Esophagus muscularis mucosa (tissue), 4 donors: ENCODE data around the gene CEBPE. TPM values are rescaled to one million over a fixed set of nuclear protein-coding genes. Genes with fewer than 3 reads are reported as not detected.

Experiments
- DNase-seq: peaks from one replicate; pipeline ENCODE4 v3.0.0-alpha.2; 2017; ENCODE audit errors: extremely low spot score
- H3K27ac ChIP-seq, 4 donors: fragments of 200-600 bp; sonication (generic); replicated peaks in 1 of 4; 1 replicate in 3 of 4; 2 replicates in 1 of 4; pipeline ENCODE4 v1.5.1; 2016 to 2019; ENCODE audit warnings: mild to moderate bottlenecking in 1 of 4
- H3K27me3 ChIP-seq, 4 donors: fragments of 200-600 bp; sonication (generic); one replicate each; pipeline versions ENCODE4 v1.5.1 to v1.6.0; 2016 to 2019
- H3K36me3 ChIP-seq, 4 donors: fragments of 200-600 bp; sonication (generic); one replicate each; pipeline ENCODE4 v1.5.1; 2016 to 2019
- H3K4me1 ChIP-seq, 4 donors: fragments of 200-600 bp; sonication (generic); one replicate each; pipeline ENCODE4 v1.5.1; 2016 to 2019
- H3K4me3 ChIP-seq, 4 donors: fragments of 200-600 bp; sonication (generic); 1 replicate in 2 of 4; 2 replicates in 2 of 4; pipeline ENCODE4 v1.5.1; 2016 to 2019; ENCODE audit warnings: mild to moderate bottlenecking in 4 of 4, moderate library complexity in 1 of 4
- H3K9me3 ChIP-seq, 4 donors: fragments of 200-600 bp; sonication (generic); 1 replicate in 3 of 4; 2 replicates in 1 of 4; pipeline ENCODE4 v1.5.1; 2016 to 2019
- EP300 ChIP-seq: sonication (generic); formaldehyde crosslinking; IDR thresholded peaks from one replicate; pipeline ENCODE4 v1.6.1; 2017; ENCODE audit warnings: antibody characterized with exemption
- POLR2A ChIP-seq: fragments of 450-650 bp; IDR thresholded peaks from one replicate; pipeline ENCODE4 v1.6.1; 2017; ENCODE audit warnings: antibody characterized with exemption, moderate library complexity, mild to moderate bottlenecking, low read depth
- POLR2AphosphoS5 ChIP-seq, 2 donors: sonication (generic); formaldehyde crosslinking; IDR thresholded peaks; one replicate each; pipeline ENCODE4 v1.6.1; 2017; ENCODE audit warnings: antibody characterized with exemption in 2 of 2
- WGBS: methylation state at CpG from one replicate; pipeline ENCODE4 v1.1.5; 2018; 5-methylcytosine and 5-hydroxymethylcytosine counted together
- intact Hi-C: fragments of 100-400 bp; cut with DNase I; formaldehyde crosslinking; loops from one replicate; pipeline ENCODE4 v1.15.1; 2023
- total RNA-seq, 4 donors: library from RNA; depleted of rRNA; stranded (reverse); fragments of >200 nt; gene quantifications; one replicate each; pipeline versions ENCODE4 v1.1.0 to v1.2.1, GENCODE V29; 2016
- TF ChIP-seq, protein P1 (sequence below), 3 experiments: fragments of 200-600 bp in 2 of 3; fragments of 450-650 bp in 1 of 3; sonication (generic) in 2 of 3; IDR thresholded peaks; one replicate each; pipeline ENCODE4 v1.5.1; 2017 to 2019; ENCODE audit warnings: antibody characterized with exemption in 3 of 3, mild to moderate bottlenecking in 2 of 3, moderate library complexity in 1 of 3

The CEBPE gene
- total RNA-seq, 4 donors from 2014 or later: 0.57 TPM; not detected in 3

DNA sequence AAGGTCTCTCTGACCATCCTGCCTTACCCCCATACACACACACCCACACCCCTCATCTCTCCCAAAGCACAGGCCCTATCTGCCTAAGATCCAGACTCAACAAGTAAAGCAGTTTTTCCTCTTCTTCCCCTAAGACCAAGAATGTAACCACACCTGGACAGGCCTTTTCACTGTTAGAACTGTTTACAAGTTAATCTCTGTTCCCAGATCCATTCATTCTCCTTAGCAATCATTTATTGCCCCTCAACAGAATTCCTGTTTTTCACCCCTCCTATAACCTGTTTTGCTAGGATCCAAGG is 12.4 kb downstream of the CEBPE start:
- no peaks in the 10 kb centered on the region for H3K27me3 ChIP-seq
- H3K4me3 ChIP-seq: no peak overlapping the region
- H3K36me3 ChIP-seq: no peaks in the 10 kb centered on the region
- H3K9me3 ChIP-seq: no peaks in the 10 kb centered on the region
- no peak for DNase-seq
- H3K27ac ChIP-seq: no peak overlapping the region
- H3K4me1 ChIP-seq: peaks cover 0 to 9% (median 0%) of the 10 kb centered on the region in 4 donors
- TF ChIP-seq EP300 (no peak), POLR2A (no peak), POLR2AphosphoS5 (IDR thresholded peaks at IDR 0.05) (no peak)
- TF ChIP-seq, protein P1, sequence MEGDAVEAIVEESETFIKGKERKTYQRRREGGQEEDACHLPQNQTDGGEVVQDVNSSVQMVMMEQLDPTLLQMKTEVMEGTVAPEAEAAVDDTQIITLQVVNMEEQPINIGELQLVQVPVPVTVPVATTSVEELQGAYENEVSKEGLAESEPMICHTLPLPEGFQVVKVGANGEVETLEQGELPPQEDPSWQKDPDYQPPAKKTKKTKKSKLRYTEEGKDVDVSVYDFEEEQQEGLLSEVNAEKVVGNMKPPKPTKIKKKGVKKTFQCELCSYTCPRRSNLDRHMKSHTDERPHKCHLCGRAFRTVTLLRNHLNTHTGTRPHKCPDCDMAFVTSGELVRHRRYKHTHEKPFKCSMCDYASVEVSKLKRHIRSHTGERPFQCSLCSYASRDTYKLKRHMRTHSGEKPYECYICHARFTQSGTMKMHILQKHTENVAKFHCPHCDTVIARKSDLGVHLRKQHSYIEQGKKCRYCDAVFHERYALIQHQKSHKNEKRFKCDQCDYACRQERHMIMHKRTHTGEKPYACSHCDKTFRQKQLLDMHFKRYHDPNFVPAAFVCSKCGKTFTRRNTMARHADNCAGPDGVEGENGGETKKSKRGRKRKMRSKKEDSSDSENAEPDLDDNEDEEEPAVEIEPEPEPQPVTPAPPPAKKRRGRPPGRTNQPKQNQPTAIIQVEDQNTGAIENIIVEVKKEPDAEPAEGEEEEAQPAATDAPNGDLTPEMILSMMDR (IDR thresholded peaks at IDR 0.05): no peak
- intact Hi-C loops: no loop called here

DNA sequence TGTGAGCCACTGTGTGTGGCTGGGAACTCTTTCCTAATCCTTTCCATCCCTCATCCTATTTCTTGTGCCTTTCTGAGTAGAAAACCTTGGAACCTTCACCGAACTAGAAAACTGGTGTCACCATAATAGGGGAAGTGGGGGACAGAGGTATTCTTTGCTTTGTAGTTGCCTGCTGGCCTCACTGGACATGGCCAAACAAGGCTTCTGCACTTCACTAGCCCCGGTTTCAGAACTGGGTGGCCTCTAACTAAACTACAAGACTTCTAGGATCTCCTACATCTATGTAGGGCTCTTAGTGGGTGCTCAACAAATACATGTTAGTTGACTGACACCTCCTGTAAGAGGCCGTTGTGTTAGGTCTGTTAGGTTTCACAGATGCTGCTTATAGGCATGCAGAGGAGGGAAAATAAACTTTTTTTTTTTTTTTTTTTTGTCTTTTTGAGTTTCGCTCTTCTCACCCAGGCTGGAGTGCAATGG is 13.7 kb downstream of the CEBPE start:
- no peak overlapping the region for H3K4me3 ChIP-seq
- H3K27ac ChIP-seq: no peak overlapping the region
- H3K9me3 ChIP-seq: no peaks in the 10 kb centered on the region
- no peak for DNase-seq
- H3K27me3 ChIP-seq: no peaks in the 10 kb centered on the region
- peaks cover 0 to 9% (median 0%) of the 10 kb centered on the region in 4 donors for H3K4me1 ChIP-seq
- intact Hi-C loops: no loop called here
- no peak for TF ChIP-seq POLR2AphosphoS5 (IDR thresholded peaks at IDR 0.05)
- TF ChIP-seq POLR2A: no peak
- no peak for TF ChIP-seq EP300
- TF ChIP-seq, protein P1 (IDR thresholded peaks at IDR 0.05): no peak
- no peaks in the 10 kb centered on the region for H3K36me3 ChIP-seq
- 86% methylated on average over 4 of the region's 4 CpGs for WGBS

DNA sequence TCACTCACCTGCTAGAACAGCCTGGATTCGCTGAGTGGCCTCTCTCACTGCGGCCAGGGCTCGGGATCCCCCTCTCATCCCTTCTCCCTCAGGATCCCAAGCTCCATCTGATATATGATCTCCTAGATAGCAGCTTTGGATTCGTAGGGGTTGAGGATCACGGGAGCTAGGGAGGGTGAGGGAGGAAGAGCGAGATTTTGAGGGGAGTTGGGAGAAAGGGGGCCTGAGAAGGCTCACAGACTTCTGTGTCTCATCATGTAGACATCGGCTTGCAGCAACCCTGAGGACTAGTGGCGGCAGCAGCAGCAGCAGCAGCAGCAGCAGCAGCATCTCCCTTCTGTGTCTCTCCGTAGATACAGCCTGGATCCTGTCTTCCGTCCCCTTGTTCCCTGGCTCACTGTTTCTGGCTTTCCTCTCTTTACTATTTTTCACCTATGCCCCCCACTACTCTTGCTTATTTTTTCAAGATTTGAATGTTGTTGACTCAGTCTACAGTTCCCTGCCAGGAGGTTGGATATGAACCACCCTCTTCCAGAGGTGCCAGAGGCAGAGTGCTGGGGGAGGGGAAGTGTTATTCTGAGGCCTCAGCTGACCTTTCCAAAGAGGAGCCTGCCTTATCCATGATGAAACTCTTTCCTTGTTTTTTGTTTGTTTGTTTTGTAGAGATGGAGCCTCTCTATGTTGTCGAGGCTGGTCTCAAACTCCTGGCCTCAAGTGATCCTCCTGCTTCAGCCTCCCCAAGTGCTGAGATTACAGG is 14.3 kb downstream of the CEBPE start, which contains the start of gene CIROP:
CIROP (minus strand) TSS at position 399 of the 757 bp plus-strand sequence; CDS start at position 330, 69 bp downstream.
- H3K9me3 ChIP-seq: no peaks in the 10 kb centered on the region
- TF ChIP-seq POLR2A: no peak
- TF ChIP-seq POLR2AphosphoS5 (IDR thresholded peaks at IDR 0.05): no peak
- no peak within 1 kb of the TSS for H3K4me3 ChIP-seq
- no peaks in the 10 kb centered on the region for H3K36me3 ChIP-seq
- H3K4me1 ChIP-seq: peaks cover 0 to 9% (median 0%) of the 10 kb centered on the region in 4 donors
- no peak within 1 kb of the TSS for H3K27ac ChIP-seq
- DNase-seq: no peak
- 56% methylated on average over 11 of the region's 11 CpGs for WGBS
- H3K27me3 ChIP-seq: no peaks in the 10 kb centered on the region
- intact Hi-C loops: no loop called here

DNA sequence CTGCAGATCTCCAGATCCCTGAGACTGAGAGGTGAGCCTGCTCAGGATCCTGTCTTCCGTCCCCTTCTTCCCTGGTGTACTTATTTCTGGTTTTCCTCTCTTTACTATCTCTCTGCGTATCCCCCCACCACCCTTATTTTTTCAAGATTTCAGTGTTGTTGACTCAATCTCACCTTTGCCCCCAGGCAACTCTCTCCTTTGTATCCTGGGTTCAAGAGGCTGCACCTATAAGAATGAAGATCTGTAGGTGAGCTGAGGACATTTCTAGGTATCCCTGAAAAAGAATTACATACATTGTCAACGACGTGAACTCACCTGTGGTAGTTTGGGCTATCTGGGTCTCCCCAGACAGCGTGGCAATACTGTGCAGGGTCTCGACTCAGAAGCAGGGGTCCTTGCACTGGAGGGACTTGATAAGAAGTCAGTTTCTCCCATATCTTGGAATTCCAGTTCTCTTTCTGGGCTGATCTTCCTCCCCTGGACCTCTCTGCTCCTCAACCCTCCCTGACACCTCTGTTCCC is 14.9 kb downstream of the CEBPE start:
- H3K4me1 ChIP-seq: peaks cover 0 to 13% (median 2%) of the 10 kb centered on the region in 4 donors
- H3K4me3 ChIP-seq: no peak overlapping the region
- H3K27me3 ChIP-seq: no peaks in the 10 kb centered on the region
- WGBS: 91% methylated on average over 6 of the region's 6 CpGs
- no peak for DNase-seq
- intact Hi-C loops: no loop called here
- TF ChIP-seq EP300 (no peak), POLR2AphosphoS5 (IDR thresholded peaks at IDR 0.05) (no peak), POLR2A (no peak)
- TF ChIP-seq, protein P1 (IDR thresholded peaks at IDR 0.05): no peak
- no peak overlapping the region for H3K27ac ChIP-seq
- peaks cover 0 to 5% (median 3%) of the 10 kb centered on the region in 4 donors for H3K36me3 ChIP-seq
- no peaks in the 10 kb centered on the region for H3K9me3 ChIP-seq

DNA sequence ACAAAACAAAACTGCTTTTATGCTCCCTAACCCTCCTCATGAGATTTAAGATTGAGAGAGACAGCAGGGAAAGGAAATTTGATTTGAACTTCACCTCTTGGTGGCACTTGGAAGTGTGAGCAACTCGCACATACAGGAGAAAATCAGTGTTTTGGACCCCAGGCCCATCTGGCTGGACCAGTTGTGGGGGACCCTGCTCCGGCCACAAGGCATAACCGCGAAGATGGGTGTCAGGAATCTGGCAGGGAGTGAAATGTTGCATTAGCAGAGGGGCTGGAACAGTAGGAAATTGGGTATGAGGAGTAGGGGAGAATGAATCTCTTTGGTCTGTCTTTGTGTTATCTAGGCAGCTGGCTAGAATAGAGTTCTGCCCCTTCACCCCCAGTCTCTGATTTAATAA is 15.5 kb downstream of the CEBPE start:
- Histone ChIP-seq H3K36me3 (peaks cover 0 to 11% (median 9%) of the 10 kb centered on the region in 4 donors), H3K4me3 (no peak overlapping the region), H3K27me3 (no peaks in the 10 kb centered on the region), H3K27ac (no peak overlapping the region), H3K4me1 (peaks cover 0 to 14% (median 2%) of the 10 kb centered on the region in 4 donors), H3K9me3 (no peaks in the 10 kb centered on the region)
- no peak for DNase-seq
- intact Hi-C loops: no loop called here
- WGBS: 75% methylated on average over 4 of the region's 4 CpGs
- TF ChIP-seq POLR2A: no peak
- no peak for TF ChIP-seq POLR2AphosphoS5 (IDR thresholded peaks at IDR 0.05)
- TF ChIP-seq EP300: no peak
- TF ChIP-seq, protein P1 (IDR thresholded peaks at IDR 0.05): no peak
